NCI-H2107 treated with DMSO at 0.1 percent for 48 hours (cell line): ENCODE data around the gene ITGBL1.

Source experiments
- DNase-seq: peaks from one replicate; lab custom pipeline; 2025; ENCODE audit not compliant: unreplicated experiment; lab: John Stamatoyannopoulos, UW

Gene ITGBL1

GRCh38 chr13:101452519-101453485, at the start of gene ITGBL1:
TSS of gene ITGBL1 (plus strand) at chr13:101452675. CDS start at chr13:101452834, 159 bp downstream.
- no peak for DNase-seq

GRCh38 chr13:101406791-101407190, 45.7 kb upstream of the ITGBL1 start:
- DNase-seq = no peak

- DNase-seq = no peak
Observed at GRCh38 chr13:101408154-101408553, 44.3 kb upstream of the ITGBL1 start.

GRCh38 chr13:101408992-101409656, 43.4 kb upstream of the ITGBL1 start:
- no peak for DNase-seq

- no peak for DNase-seq
Observed at GRCh38 chr13:101412076-101412475, 40.4 kb upstream of the ITGBL1 start.

- DNase-seq = no peak
Observed at GRCh38 chr13:101415358-101416174, 36.9 kb upstream of the ITGBL1 start.

- DNase-seq = no peak
Observed at GRCh38 chr13:101416181-101417042, 36.1 kb upstream of the ITGBL1 start, which contains the start of gene NALCN. TSS of gene NALCN (minus strand) at chr13:101416508. CDS start at chr13:101399126, 17,382 bp downstream.

- peak; percentile 62 for DNase-seq
Observed at GRCh38 chr13:101417043-101417406, 35.5 kb upstream of the ITGBL1 start.

- DNase-seq = no peak
Observed at GRCh38 chr13:101417501-101417900, 35.0 kb upstream of the ITGBL1 start.

- DNase-seq = no peak
Observed at GRCh38 chr13:101423872-101424271, 28.6 kb upstream of the ITGBL1 start.

GRCh38 chr13:101424381-101425155, 27.9 kb upstream of the ITGBL1 start:
- DNase-seq = no peak

GRCh38 chr13:101425156-101425471, 27.4 kb upstream of the ITGBL1 start:
- no peak for DNase-seq

- no peak for DNase-seq
Observed at GRCh38 chr13:101425623-101426022, 26.9 kb upstream of the ITGBL1 start.

- DNase-seq = no peak
Observed at GRCh38 chr13:101429733-101430132, 22.7 kb upstream of the ITGBL1 start.

GRCh38 chr13:101433895-101434294, 18.6 kb upstream of the ITGBL1 start:
- DNase-seq = no peak

GRCh38 chr13:101434486-101434885, 18.0 kb upstream of the ITGBL1 start:
- no peak for DNase-seq

- DNase-seq = no peak
Observed at GRCh38 chr13:101447852-101448251, 4.6 kb upstream of the ITGBL1 start.

GRCh38 chr13:101449790-101450748, 2.4 kb upstream of the ITGBL1 start:
- DNase-seq = no peak

GRCh38 chr13:101450749-101451130, 1.7 kb upstream of the ITGBL1 start:
- no peak for DNase-seq
